HEK293 (cell line): ENCODE results near the gene MAP4K5.

Source experiments
- CTCF ChIP-seq: fragments of 450-650 bp; formaldehyde crosslinking; IDR thresholded peaks from 2 replicates; pipeline ENCODE4 v1.5.1; 2016; ENCODE audit warnings: missing biosample characterization, missing genetic modification characterization
- IKZF3 ChIP-seq: fragments of 450-650 bp; IDR thresholded peaks from 2 replicates; pipeline ENCODE4 v1.5.0; 2018; ENCODE audit warnings: missing biosample characterization, mild to moderate bottlenecking, missing genetic modification characterization, moderate library complexity
- ZBTB8A ChIP-seq: fragments of 450-650 bp; formaldehyde crosslinking; IDR thresholded peaks from 2 replicates; pipeline ENCODE4 v1.5.1; 2016; ENCODE audit warnings: missing biosample characterization, missing genetic modification characterization
- ZNF114 ChIP-seq: fragments of 450-650 bp; formaldehyde crosslinking; IDR thresholded peaks from 2 replicates; pipeline ENCODE4 v1.5.0; 2017; ENCODE audit warnings: missing biosample characterization, missing genetic modification characterization
- ZNF24 ChIP-seq: fragments of 450-650 bp; formaldehyde crosslinking; IDR thresholded peaks from 2 replicates; pipeline ENCODE4 v1.5.1; 2016; ENCODE audit warnings: missing biosample characterization, missing genetic modification characterization
- ZNF768 ChIP-seq: fragments of 450-650 bp; formaldehyde crosslinking; IDR thresholded peaks from 2 replicates; pipeline ENCODE4 v1.5.1; 2018; ENCODE audit warnings: missing biosample characterization, mild to moderate bottlenecking, missing genetic modification characterization

GRCh38 chr14:50510157-50510556 lies 22.2 kb downstream of the MAP4K5 start:
- no peak for TF ChIP-seq ZBTB8A (tag by site-specific recombination)
- no peak for TF ChIP-seq ZNF114 (tag by site-specific recombination)
- no peak for TF ChIP-seq IKZF3 (tag by site-specific recombination)
- no peak for TF ChIP-seq ZNF24 (tag by site-specific recombination)
- no peak for TF ChIP-seq CTCF (tag by site-specific recombination)
- no peak for TF ChIP-seq ZNF768
